ENCODE measurements around the gene NT5M.

The NT5M gene

GRCh38 chr17:17351356-17351891 lies 48.3 kb downstream of the NT5M start:
- DNase-seq (ENCODE audit: low read depth): no peak
- TF ChIP-seq CTCF (IDR thresholded peaks at IDR 0.05; ENCODE audit: insufficient read depth, low read depth, low read length, missing control alignments): no peak
- H3K4me3 ChIP-seq (ENCODE audit: low read depth, low read length): no peak overlapping the region

DNA sequence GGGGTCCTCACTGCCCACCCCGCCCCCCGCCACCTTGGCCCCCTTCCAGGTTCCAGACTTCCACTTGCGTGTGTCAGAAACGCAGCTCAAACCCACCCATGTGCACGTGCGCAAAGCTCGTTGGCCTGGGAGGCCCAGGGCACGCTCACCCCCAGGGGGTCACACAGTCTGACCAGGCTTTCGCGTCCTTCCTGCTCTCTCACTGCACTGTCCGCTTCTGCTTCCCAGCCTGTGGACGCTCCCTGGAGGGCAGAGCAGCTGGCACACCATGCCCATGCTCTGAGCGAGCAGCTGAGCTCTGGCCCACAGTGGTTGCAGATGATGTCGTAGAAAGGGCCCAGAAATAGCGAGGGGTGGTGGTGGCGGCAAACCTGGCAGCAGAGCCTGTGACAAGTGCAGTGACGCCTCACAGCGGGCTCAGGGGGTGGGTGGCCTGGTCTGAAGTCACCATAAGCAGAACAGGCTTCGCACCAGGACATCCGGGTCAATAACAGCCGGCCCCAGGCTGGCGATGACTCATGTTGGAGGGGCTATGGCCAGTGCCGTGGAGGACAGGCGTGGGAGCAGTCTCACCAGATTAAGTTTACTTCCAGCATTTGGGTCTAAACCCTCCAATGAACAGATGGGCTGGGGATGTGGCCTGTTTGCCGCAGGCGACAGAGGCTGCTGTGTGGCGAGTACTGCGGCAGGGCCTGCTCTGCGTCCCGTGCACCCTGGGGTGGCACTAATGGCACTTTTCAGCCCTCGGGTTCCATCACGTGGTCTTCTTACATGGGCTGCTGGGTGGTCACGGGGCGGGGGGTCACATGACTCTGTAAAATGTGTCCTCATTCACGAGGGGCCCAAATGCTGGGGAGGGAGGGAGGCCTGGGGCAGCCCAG lies 49.0 kb downstream of the NT5M start:
- no peak for TF ChIP-seq CTCF (IDR thresholded peaks at IDR 0.05; ENCODE audit: insufficient read depth, low read depth, low read length, missing control alignments)
- DNase-seq (ENCODE audit: low read depth): no peak
- H3K4me3 ChIP-seq (ENCODE audit: low read depth, low read length): no peak overlapping the region

- no peak overlapping the region for H3K4me3 ChIP-seq (ENCODE audit: low read depth, low read length)
- no peak for DNase-seq (ENCODE audit: low read depth)
- no peak for TF ChIP-seq CTCF (IDR thresholded peaks at IDR 0.05; ENCODE audit: insufficient read depth, low read depth, low read length, missing control alignments)
Measured at GRCh38 chr17:17352836-17353624, 49.9 kb downstream of the NT5M start.

DNA sequence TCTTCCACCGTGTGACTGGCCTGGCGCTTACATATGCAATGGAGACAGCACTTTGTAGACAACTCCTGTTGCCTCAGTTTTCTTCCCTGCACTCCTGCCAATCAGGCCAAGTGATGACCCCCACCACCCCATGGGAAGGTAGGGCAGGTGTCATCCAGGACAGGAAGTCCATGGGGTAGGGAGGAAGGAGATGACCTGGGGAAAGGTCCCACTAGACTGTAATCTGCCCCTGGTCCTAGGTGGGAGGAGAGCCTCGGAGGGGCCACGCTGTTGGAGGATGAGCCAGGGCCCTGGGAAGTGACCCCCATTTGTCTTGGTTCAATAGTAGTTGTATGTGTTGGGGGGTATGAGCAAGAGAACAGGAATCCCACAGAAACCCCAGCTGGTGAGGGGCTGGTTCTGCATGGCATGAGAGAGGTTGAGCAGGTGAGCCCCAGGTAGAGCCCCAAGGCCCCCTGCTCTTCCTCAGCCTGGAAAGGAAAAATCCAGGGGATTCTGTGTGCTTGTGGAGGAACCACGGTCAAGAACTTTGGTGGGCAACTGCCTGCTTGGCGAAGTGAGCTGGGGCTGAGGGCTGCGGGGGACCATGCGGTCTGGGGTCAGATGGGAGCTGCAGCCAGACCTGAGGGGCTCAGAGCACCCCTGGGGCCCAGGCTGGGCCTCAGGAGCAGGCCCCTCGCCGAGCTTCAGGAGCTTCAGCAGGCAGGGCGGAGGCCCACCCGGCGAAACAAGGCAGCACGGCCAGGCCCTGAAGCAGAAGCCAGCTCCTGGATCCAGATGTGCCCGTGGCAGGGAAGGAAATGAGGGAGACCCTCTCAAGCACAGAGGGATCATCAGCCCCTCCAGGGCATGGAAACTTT lies 50.7 kb downstream of the NT5M start:
- DNase-seq (ENCODE audit: low read depth): no peak
- TF ChIP-seq CTCF (IDR thresholded peaks at IDR 0.05; ENCODE audit: insufficient read depth, low read depth, low read length, missing control alignments): no peak
- H3K4me3 ChIP-seq (ENCODE audit: low read depth, low read length): no peak overlapping the region

DNA sequence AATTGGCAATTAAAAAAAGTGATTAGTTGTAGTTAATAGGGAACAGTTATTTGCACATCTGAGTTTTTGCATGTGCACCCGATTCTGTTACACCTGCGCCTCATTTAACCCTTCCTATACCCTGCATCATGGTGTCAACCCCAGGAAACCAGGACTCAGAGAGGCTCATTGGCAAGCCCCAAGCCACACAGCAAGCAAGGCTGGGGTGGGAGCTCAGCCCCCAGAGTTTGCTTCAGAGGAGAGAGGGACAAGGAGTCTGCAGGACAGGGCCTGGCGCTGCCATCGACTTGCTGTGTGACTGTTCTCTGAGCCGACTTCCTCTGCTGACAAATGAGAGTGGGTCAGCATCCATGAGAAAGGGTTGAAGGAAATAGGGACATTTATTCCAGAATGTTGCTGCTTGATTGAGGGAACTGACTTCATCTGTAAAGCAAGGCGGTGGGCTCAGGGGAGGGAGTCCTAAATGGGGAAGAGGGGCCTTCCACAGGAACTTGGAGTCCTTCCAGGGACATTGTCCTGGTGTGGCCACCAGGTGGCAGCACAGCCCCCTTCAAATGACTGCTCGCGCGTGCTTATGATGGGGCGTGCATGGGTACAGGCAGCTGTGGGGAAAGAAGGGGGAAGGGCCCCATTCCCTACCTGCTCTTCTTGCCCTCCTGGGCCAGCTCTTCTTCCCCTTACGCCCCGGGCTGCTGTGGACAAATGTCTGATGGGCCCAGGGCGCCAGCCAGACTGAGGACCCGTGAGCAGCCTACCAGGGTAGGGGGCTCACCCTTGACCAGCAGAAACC lies 51.6 kb downstream of the NT5M start:
- peak; percentile 94 for TF ChIP-seq CTCF (IDR thresholded peaks at IDR 0.05; ENCODE audit: insufficient read depth, low read depth, low read length, missing control alignments)
- DNase-seq (ENCODE audit: low read depth): peak; percentile 79
- H3K4me3 ChIP-seq (ENCODE audit: low read depth, low read length): no peak overlapping the region

DNA sequence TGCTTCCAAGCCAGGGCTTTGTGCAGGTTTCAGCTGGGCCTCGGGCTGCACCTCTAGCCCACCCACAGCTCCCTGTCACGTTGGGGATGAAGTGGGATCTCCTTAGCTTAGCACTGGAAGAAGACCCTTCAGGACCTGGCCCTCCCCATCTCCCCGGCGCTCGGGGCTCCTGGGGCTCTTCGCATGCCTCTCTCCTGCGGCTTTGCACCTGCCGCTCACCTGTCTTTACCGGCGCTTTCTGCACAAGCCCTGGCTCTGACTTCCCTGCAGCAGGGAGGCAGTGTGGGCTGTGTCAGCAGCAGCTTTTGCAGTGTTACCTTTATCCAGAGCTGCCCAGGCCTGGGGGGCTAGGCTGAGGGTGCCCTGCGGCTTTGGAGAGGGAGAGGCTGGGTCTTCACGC lies 52.3 kb downstream of the NT5M start:
- no peak for DNase-seq (ENCODE audit: low read depth)
- no peak overlapping the region for H3K4me3 ChIP-seq (ENCODE audit: low read depth, low read length)

More for the DNA sequence above, 52.3 kb downstream of the NT5M start:
- no peak for TF ChIP-seq CTCF (IDR thresholded peaks at IDR 0.05; ENCODE audit: insufficient read depth, low read depth, low read length, missing control alignments)
